ENCODE results near the gene PSMD7.
A peak's percentile ranks its signal among the peaks of the same experiment; 100 is the strongest.

DNA sequence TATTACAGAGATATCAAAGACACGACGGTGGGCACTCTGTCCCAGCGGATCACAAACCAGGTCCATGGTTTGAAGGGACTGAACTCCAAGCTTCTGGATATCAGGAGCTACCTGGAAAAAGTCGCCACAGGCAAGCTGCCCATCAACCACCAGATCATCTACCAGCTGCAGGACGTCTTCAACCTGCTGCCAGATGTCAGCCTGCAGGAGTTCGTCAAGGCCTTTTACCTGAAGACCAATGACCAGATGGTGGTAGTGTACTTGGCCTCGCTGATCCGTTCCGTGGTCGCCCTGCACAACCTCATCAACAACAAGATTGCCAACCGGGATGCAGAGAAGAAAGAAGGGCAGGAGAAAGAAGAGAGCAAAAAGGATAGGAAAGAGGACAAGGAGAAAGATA, 8.7 kb downstream of the PSMD7 start:
- TF ChIP-seq CTCF (IDR thresholded peaks at IDR 0.05; ENCODE audit: extremely low read depth in 1 of 2, insufficient read depth in 1 of 2, low read depth in 1 of 2, low read length in 2 of 2) (no peak), JUN (IDR thresholded peaks at IDR 0.05; ENCODE audit: borderline replicate concordance, insufficient read depth, insufficient read length, low read depth) (no peak), POLR2A (IDR thresholded peaks at IDR 0.05; ENCODE audit: low read depth, low read length) (peak; percentile 10), POLR2AphosphoS5 (IDR thresholded peaks at IDR 0.05; ENCODE audit: insufficient read depth, low read depth, low read length) (no peak), GATA2 (IDR thresholded peaks at IDR 0.05; ENCODE audit: insufficient read depth, insufficient read length, low read depth, low read length) (no peak), EZH2 (IDR thresholded peaks at IDR 0.05; ENCODE audit: borderline replicate concordance, low read depth, low read length, severe bottlenecking) (no peak), MYC (IDR thresholded peaks at IDR 0.05; ENCODE audit: low read depth, low read length) (no peak)
- TF ChIP-seq, protein P1, sequence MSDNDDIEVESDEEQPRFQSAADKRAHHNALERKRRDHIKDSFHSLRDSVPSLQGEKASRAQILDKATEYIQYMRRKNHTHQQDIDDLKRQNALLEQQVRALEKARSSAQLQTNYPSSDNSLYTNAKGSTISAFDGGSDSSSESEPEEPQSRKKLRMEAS (IDR thresholded peaks at IDR 0.05; ENCODE audit: insufficient read depth, insufficient read length): no peak

All from endothelial cell of umbilical vein (primary cell).